ENCODE measurements around the gene KDM5A. TPM values are rescaled to one million over a fixed set of nuclear protein-coding genes. Genes with fewer than 3 reads are reported as not detected.
A peak's percentile ranks its signal among the peaks of the same experiment; 100 is the strongest.

Gene KDM5A
- total RNA-seq, 1 donor from 2014 or later, result 79.8 TPM

DNA sequence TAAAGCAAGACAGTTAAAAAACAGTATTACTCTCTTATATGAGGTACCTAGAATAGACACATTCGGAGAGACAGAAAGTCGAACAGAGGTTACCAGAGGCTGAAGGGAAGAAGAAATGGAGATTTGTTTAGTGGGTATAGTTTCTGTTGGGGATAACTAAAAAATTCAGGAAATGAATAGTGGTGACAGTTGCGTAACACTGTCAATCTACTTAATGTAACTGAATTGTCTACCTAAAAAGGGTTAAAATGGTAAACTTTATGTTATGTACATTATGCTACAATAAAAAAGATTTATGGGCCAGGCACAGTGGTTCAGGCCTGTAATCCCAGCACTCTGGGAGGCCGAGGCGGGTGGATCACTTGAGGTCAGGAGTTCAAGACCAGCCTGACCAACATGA, 95.9 kb downstream of the KDM5A start:
- Histone ChIP-seq H3K4me1 (ENCODE audit: insufficient read depth, low read length) (peaks cover 8% of the 10 kb centered on the region), H3K36me3 (ENCODE audit: insufficient read depth, low read length) (peaks cover 38% of the 10 kb centered on the region), H4K20me1 (ENCODE audit: insufficient read depth, low read length) (peaks cover 25% of the 10 kb centered on the region), H3K27me3 (ENCODE audit: insufficient read depth, low read length) (no peaks in the 10 kb centered on the region), H3K9ac (ENCODE audit: low read length) (no peak overlapping the region), H3K79me2 (ENCODE audit: insufficient read depth, low read length) (no peaks in the 10 kb centered on the region), H2AFZ (ENCODE audit: low read depth, low read length) (no peak overlapping the region), H3K4me2 (ENCODE audit: low read length) (no peak overlapping the region), H3K9me3 (ENCODE audit: insufficient read depth, low read depth, low read length) (no peaks in the 10 kb centered on the region), H3K27ac (ENCODE audit: low read depth, low read length) (no peak overlapping the region), H3K4me3 (ENCODE audit: insufficient read depth, low read depth, low read length) (no peak overlapping the region)
- no peak for FAIRE-seq
- H3K27me3 Mint-ChIP-seq (ENCODE audit: low read depth, unreplicated experiment), result no peaks in the 10 kb centered on the region
- H3K4me3 Mint-ChIP-seq (ENCODE audit: unreplicated experiment), result no peak overlapping the region
- peaks cover 23% of the 10 kb centered on the region for H3K36me3 Mint-ChIP-seq (ENCODE audit: low read depth, unreplicated experiment)
- TF ChIP-seq EZH2 (IDR thresholded peaks at IDR 0.05; ENCODE audit: insufficient read depth, low read length), result no peak
- TF ChIP-seq CTCF (IDR thresholded peaks at IDR 0.05; ENCODE audit: insufficient read depth, low read depth, low read length), result no peak
- DNase-seq (ENCODE audit: low read depth), result no peak
- peaks cover 9% of the 10 kb centered on the region for H3K4me1 Mint-ChIP-seq (ENCODE audit: low read depth, unreplicated experiment)
- no peak overlapping the region for H3K27ac Mint-ChIP-seq (ENCODE audit: unreplicated experiment)
- H3K9me3 Mint-ChIP-seq (ENCODE audit: unreplicated experiment), result no peaks in the 10 kb centered on the region

- Histone ChIP-seq H3K4me2 (ENCODE audit: low read length) (no peak overlapping the region), H3K27ac (ENCODE audit: low read depth, low read length) (no peak overlapping the region), H3K4me1 (ENCODE audit: insufficient read depth, low read length) (peaks cover 8% of the 10 kb centered on the region), H3K79me2 (ENCODE audit: insufficient read depth, low read length) (peaks cover under 1% of the 10 kb centered on the region), H3K36me3 (ENCODE audit: insufficient read depth, low read length) (peaks cover 35% of the 10 kb centered on the region), H4K20me1 (ENCODE audit: insufficient read depth, low read length) (peaks cover 26% of the 10 kb centered on the region), H3K4me3 (ENCODE audit: insufficient read depth, low read depth, low read length) (no peak overlapping the region), H2AFZ (ENCODE audit: low read depth, low read length) (no peak overlapping the region), H3K9me3 (ENCODE audit: insufficient read depth, low read depth, low read length) (no peaks in the 10 kb centered on the region), H3K27me3 (ENCODE audit: insufficient read depth, low read length) (no peaks in the 10 kb centered on the region), H3K9ac (ENCODE audit: low read length) (no peak overlapping the region)
- no peak overlapping the region for H3K4me3 Mint-ChIP-seq (ENCODE audit: unreplicated experiment)
- peaks cover 23% of the 10 kb centered on the region for H3K36me3 Mint-ChIP-seq (ENCODE audit: low read depth, unreplicated experiment)
- no peaks in the 10 kb centered on the region for H3K9me3 Mint-ChIP-seq (ENCODE audit: unreplicated experiment)
- FAIRE-seq (no peak), DNase-seq (ENCODE audit: low read depth) (peak; percentile 39)
- no peaks in the 10 kb centered on the region for H3K27me3 Mint-ChIP-seq (ENCODE audit: low read depth, unreplicated experiment)
- no peak overlapping the region for H3K27ac Mint-ChIP-seq (ENCODE audit: unreplicated experiment)
- H3K4me1 Mint-ChIP-seq (ENCODE audit: low read depth, unreplicated experiment), result peaks cover 11% of the 10 kb centered on the region
- TF ChIP-seq CTCF (IDR thresholded peaks at IDR 0.05; ENCODE audit: insufficient read depth, low read depth, low read length), result no peak
- no peak for TF ChIP-seq EZH2 (IDR thresholded peaks at IDR 0.05; ENCODE audit: insufficient read depth, low read length)
These were observed 96.9 kb downstream of the KDM5A start for GRCh38 chr12:292186-292585.

GRCh38 chr12:291153-291723, 97.9 kb downstream of the KDM5A start:
- no peak overlapping the region for H3K9ac ChIP-seq (ENCODE audit: low read length)
- DNase-seq (ENCODE audit: low read depth), result no peak
- TF ChIP-seq CTCF (IDR thresholded peaks at IDR 0.05; ENCODE audit: insufficient read depth, low read depth, low read length) (no peak), EZH2 (IDR thresholded peaks at IDR 0.05; ENCODE audit: insufficient read depth, low read length) (no peak)
- H4K20me1 ChIP-seq (ENCODE audit: insufficient read depth, low read length), result peaks cover 36% of the 10 kb centered on the region
- H3K4me1 ChIP-seq (ENCODE audit: insufficient read depth, low read length), result peaks cover 8% of the 10 kb centered on the region
- no peak for FAIRE-seq
- no peak overlapping the region for H3K27ac ChIP-seq (ENCODE audit: low read depth, low read length)
- H3K9me3 ChIP-seq (ENCODE audit: insufficient read depth, low read depth, low read length), result no peaks in the 10 kb centered on the region
- H3K27me3 ChIP-seq (ENCODE audit: insufficient read depth, low read length), result no peaks in the 10 kb centered on the region
- no peak overlapping the region for H3K4me3 ChIP-seq (ENCODE audit: insufficient read depth, low read depth, low read length)
- H3K36me3 ChIP-seq (ENCODE audit: insufficient read depth, low read length), result peaks cover 29% of the 10 kb centered on the region
- H3K4me3 Mint-ChIP-seq (ENCODE audit: unreplicated experiment), result no peak overlapping the region
- H3K36me3 Mint-ChIP-seq (ENCODE audit: low read depth, unreplicated experiment), result peaks cover 29% of the 10 kb centered on the region
- peaks cover 6% of the 10 kb centered on the region for H3K79me2 ChIP-seq (ENCODE audit: insufficient read depth, low read length)
- no peak overlapping the region for H3K27ac Mint-ChIP-seq (ENCODE audit: unreplicated experiment)
- no peaks in the 10 kb centered on the region for H3K9me3 Mint-ChIP-seq (ENCODE audit: unreplicated experiment)
- H3K4me2 ChIP-seq (ENCODE audit: low read length), result no peak overlapping the region
- no peak overlapping the region for H2AFZ ChIP-seq (ENCODE audit: low read depth, low read length)
- H3K4me1 Mint-ChIP-seq (ENCODE audit: low read depth, unreplicated experiment), result peaks cover 11% of the 10 kb centered on the region
- no peaks in the 10 kb centered on the region for H3K27me3 Mint-ChIP-seq (ENCODE audit: low read depth, unreplicated experiment)
